T-cell (primary cell): ENCODE data around the gene L3MBTL4. TPM values are rescaled to one million over a fixed set of nuclear protein-coding genes. Genes with fewer than 3 reads are reported as not detected.

ENCODE experiments used
- ATAC-seq, 4 experiments: fragments of 200-7000 bp in 3 of 4; fragments of 150-1000 bp in 1 of 4; cut with Tn5 transposase; replicated peaks in 1 of 4; 1 replicate in 3 of 4; 2 replicates in 1 of 4; pipeline ENCODE4 v1.10.0; 2021; ENCODE audit warnings: moderate library complexity in 3 of 4, mild to moderate bottlenecking in 2 of 4, moderate number of reproducible peaks in 1 of 4
- CTCF ChIA-PET, 2 donors: fragments of 300-600 bp; sonication (Branson Sonifier 250); formaldehyde crosslinking; loops; one replicate each; lab custom pipeline; 2022; ENCODE audit warnings: antibody characterized with exemption in 2 of 2; lab: Charles Lee
- POLR2A ChIA-PET, 2 donors: fragments of 300-600 bp; sonication (Branson Sonifier 250); formaldehyde crosslinking; loops; one replicate each; lab custom pipeline; 2022; ENCODE audit warnings: antibody characterized with exemption in 2 of 2; lab: Charles Lee
- DNase-seq, 35 experiments: peaks; one replicate each; pipeline versions ENCODE4 v3.0.0 to v3.0.0-alpha.2; 2013 to 2023
- H3K27ac ChIP-seq: one replicate; pipeline ENCODE4 v1.5.1; 2013; ENCODE audit warnings: low read length
- H3K27me3 ChIP-seq, 2 experiments: replicated peaks in 1 of 2; 1 replicate in 1 of 2; 2 replicates in 1 of 2; pipeline versions ENCODE4 v1.6.1 to v1.7.0; 2013; ENCODE audit warnings: low read length in 1 of 2, mixed read lengths in 1 of 2; ENCODE audit not compliant: control insufficient read depth in 2 of 2, insufficient read depth in 2 of 2; ENCODE audit errors: extremely low read depth in 1 of 2
- H3K36me3 ChIP-seq, 2 donors: 1 replicate in 1 of 2; 2 replicates in 1 of 2; pipeline versions ENCODE4 v1.6.1 to v1.7.0; 2013; ENCODE audit warnings: low read length in 1 of 2; ENCODE audit not compliant: control insufficient read depth in 2 of 2, insufficient read depth in 1 of 2; ENCODE audit errors: extremely low read depth in 1 of 2
- H3K4me1 ChIP-seq, 2 experiments: 1 replicate in 1 of 2; 2 replicates in 1 of 2; pipeline versions ENCODE4 v1.6.1 to v1.7.0; 2013; ENCODE audit warnings: low read length in 2 of 2, mixed read lengths in 1 of 2; ENCODE audit not compliant: insufficient read depth in 2 of 2, control insufficient read depth in 1 of 2; ENCODE audit errors: extremely low read depth in 1 of 2
- H3K4me3 ChIP-seq, 2 donors: 1 replicate in 1 of 2; 2 replicates in 1 of 2; pipeline versions ENCODE4 v1.5.1 to v1.7.0; 2013; ENCODE audit warnings: mild to moderate bottlenecking in 2 of 2, low read length in 1 of 2, moderate library complexity in 1 of 2; ENCODE audit not compliant: control insufficient read depth in 1 of 2; ENCODE audit errors: extremely low read depth in 1 of 2
- H3K9me3 ChIP-seq: 2 replicates; pipeline ENCODE4 v1.7.0; 2013
- H3K27ac Mint-ChIP-seq, 2 donors: one replicate each; pipeline ENCODE4 v1.8.0; 2020 to 2021; ENCODE audit warnings: mild to moderate bottlenecking in 2 of 2, mixed read lengths in 2 of 2
- H3K27me3 Mint-ChIP-seq, 2 donors: one replicate each; pipeline ENCODE4 v1.8.0; 2021 to 2022; ENCODE audit warnings: mixed read lengths in 2 of 2
- H3K36me3 Mint-ChIP-seq: one replicate; pipeline ENCODE4 v1.8.0; 2021; ENCODE audit warnings: mixed read lengths
- H3K4me1 Mint-ChIP-seq, 3 donors: one replicate each; pipeline ENCODE4 v1.8.0; 2020 to 2022; ENCODE audit warnings: mixed read lengths in 3 of 3, mild to moderate bottlenecking in 1 of 3
- H3K4me3 Mint-ChIP-seq, 3 donors: one replicate each; pipeline ENCODE4 v1.8.0; 2020 to 2022; ENCODE audit warnings: mild to moderate bottlenecking in 3 of 3, mixed read lengths in 3 of 3, moderate library complexity in 3 of 3
- H3K9me3 Mint-ChIP-seq, 3 donors: one replicate each; pipeline ENCODE4 v1.8.0; 2020 to 2022; ENCODE audit warnings: mixed read lengths in 3 of 3
- WGBS: methylation state at CpG from one replicate; pipeline ENCODE4 v1.1.5; 2013; ENCODE audit warnings: missing lambda C conversion rate; ENCODE audit not compliant: insufficient coverage; 5-methylcytosine and 5-hydroxymethylcytosine counted together
- total RNA-seq, 35 experiments: library from RNA in 6 of 35; stranded (reverse) in 6 of 35; fragments of 120-200 nt in 1 of 35; gene quantifications; one replicate each; pipeline versions ENCODE4 v1.2.1 to v1.2.4 and lab custom pipeline; 2013 to 2026

The L3MBTL4 gene
- total RNA-seq, 5 donors from 2014 or later (not counting 1 experiment from before 2014, with no cell fraction given) = 0.58 to 1.6 (median 0.83) TPM

DNA sequence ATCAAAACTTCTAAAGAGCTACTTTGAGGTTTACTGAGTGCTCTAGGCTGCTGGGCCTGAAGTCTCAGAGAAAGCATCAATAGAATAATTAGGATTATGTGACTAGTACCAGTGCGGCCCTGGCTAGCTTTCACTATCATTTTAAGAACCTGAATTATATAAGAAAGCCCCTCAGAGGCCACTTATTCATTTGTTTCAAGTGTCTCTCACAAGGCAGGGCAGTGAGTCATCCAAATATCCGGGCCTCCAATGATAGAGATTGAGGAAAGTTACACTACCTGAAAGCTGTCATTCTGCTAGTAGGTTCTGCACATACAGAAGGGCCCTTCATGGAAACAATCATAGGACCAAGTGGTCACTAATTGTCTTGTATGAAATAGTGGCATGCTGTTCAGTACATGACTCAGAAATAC lies 193.1 kb downstream of the L3MBTL4 start:
- H3K36me3 Mint-ChIP-seq = no peaks in the 10 kb centered on the region
- no peak overlapping the region for H3K4me3 Mint-ChIP-seq
- WGBS = no CpG with 5 or more reads among the region's 2 CpGs
- H3K27ac ChIP-seq = no peak overlapping the region
- H3K9me3 Mint-ChIP-seq = peaks cover 5 to 17% (median 7%) of the 10 kb centered on the region in 3 donors
- no peaks in the 10 kb centered on the region for H3K4me1 ChIP-seq
- peaks cover 0 to 3% of the 10 kb centered on the region in 2 donors for H3K27me3 Mint-ChIP-seq
- no peak for ATAC-seq
- CTCF ChIA-PET = no interaction called here
- H3K27me3 ChIP-seq = no peaks in the 10 kb centered on the region
- H3K4me1 Mint-ChIP-seq = no peaks in the 10 kb centered on the region
- H3K27ac Mint-ChIP-seq = no peak overlapping the region
- POLR2A ChIA-PET = no interaction called here
- no peak overlapping the region for H3K4me3 ChIP-seq
- no peaks in the 10 kb centered on the region for H3K9me3 ChIP-seq
- H3K36me3 ChIP-seq = no peaks in the 10 kb centered on the region
- DNase-seq = no peak

GRCh38 chr18:6220129-6220528 lies 194.6 kb downstream of the L3MBTL4 start:
- H3K27me3 ChIP-seq = no peaks in the 10 kb centered on the region
- POLR2A ChIA-PET = no interaction called here
- H3K9me3 Mint-ChIP-seq = peaks cover 5 to 16% (median 6%) of the 10 kb centered on the region in 3 donors
- H3K36me3 ChIP-seq = no peaks in the 10 kb centered on the region
- no peaks in the 10 kb centered on the region for H3K36me3 Mint-ChIP-seq
- CTCF ChIA-PET = no interaction called here
- WGBS = 83% methylated on average over 1 of the region's 3 CpGs
- DNase-seq = no peak
- no peak overlapping the region for H3K27ac ChIP-seq
- H3K4me3 ChIP-seq = no peak overlapping the region
- no peaks in the 10 kb centered on the region for H3K4me1 Mint-ChIP-seq
- ATAC-seq = no peak
- H3K27me3 Mint-ChIP-seq = peaks cover 0 to 3% of the 10 kb centered on the region in 2 donors
- no peaks in the 10 kb centered on the region for H3K9me3 ChIP-seq
- no peak overlapping the region for H3K4me3 Mint-ChIP-seq
- no peaks in the 10 kb centered on the region for H3K4me1 ChIP-seq
- H3K27ac Mint-ChIP-seq = no peak overlapping the region

DNA sequence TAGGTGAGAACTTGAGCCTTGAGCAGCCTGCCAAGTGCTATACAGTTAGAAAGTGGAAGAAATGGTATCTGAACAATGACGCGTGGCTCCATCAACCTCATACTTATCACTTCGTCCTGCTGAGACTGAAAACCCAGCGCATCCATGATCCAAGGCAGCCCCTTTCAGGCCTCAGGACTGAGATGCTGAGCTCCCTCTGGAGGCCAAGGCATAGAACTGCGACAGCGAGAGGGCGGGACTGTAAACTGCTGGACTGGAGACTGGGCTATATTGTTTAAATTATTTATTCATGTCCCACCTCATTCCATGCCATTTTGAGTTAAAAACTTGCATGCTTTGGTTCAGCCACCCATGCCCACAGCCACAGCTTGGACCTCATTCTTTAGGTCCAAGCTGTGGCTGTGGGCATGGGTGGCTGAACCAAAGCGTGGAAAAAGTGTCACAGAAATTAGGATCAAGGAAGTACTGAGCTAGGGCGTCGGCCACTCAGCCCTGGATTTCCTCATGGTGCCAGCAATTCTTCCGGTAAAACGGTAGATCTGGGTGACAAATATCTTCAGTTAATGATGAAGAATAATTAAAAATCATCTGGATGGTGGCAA lies 195.5 kb downstream of the L3MBTL4 start:
- peaks cover 0 to 3% of the 10 kb centered on the region in 2 donors for H3K27me3 Mint-ChIP-seq
- no peaks in the 10 kb centered on the region for H3K36me3 Mint-ChIP-seq
- H3K36me3 ChIP-seq = no peaks in the 10 kb centered on the region
- no peaks in the 10 kb centered on the region for H3K4me1 ChIP-seq
- POLR2A ChIA-PET = no interaction called here
- H3K4me3 Mint-ChIP-seq = no peak overlapping the region
- DNase-seq (no peak), ATAC-seq (no peak)
- H3K9me3 Mint-ChIP-seq = peaks cover 0 to 8% (median 5%) of the 10 kb centered on the region in 3 donors
- H3K27ac ChIP-seq = no peak overlapping the region
- WGBS = 86% methylated on average over 5 of the region's 12 CpGs
- H3K4me3 ChIP-seq = no peak overlapping the region
- CTCF ChIA-PET = no interaction called here
- no peaks in the 10 kb centered on the region for H3K4me1 Mint-ChIP-seq
- H3K27ac Mint-ChIP-seq = no peak overlapping the region
- H3K27me3 ChIP-seq = no peaks in the 10 kb centered on the region
- H3K9me3 ChIP-seq = no peaks in the 10 kb centered on the region

- Mint-ChIP-seq H3K27ac (no peak overlapping the region), H3K4me1 (no peaks in the 10 kb centered on the region), H3K4me3 (no peak overlapping the region), H3K36me3 (no peaks in the 10 kb centered on the region), H3K9me3 (peaks cover 0 to 8% (median 5%) of the 10 kb centered on the region in 3 donors), H3K27me3 (peaks cover 0 to 3% of the 10 kb centered on the region in 2 donors)
- CTCF ChIA-PET = no interaction called here
- Histone ChIP-seq H3K4me3 (no peak overlapping the region), H3K36me3 (no peaks in the 10 kb centered on the region), H3K9me3 (no peaks in the 10 kb centered on the region), H3K27me3 (no peaks in the 10 kb centered on the region), H3K27ac (no peak overlapping the region), H3K4me1 (no peaks in the 10 kb centered on the region)
- ATAC-seq (no peak), DNase-seq (no peak)
- no CpG with 5 or more reads among the region's 2 CpGs for WGBS
- POLR2A ChIA-PET = no interaction called here
Observed at GRCh38 chr18:6215888-6216287, 198.8 kb downstream of the L3MBTL4 start.

DNA sequence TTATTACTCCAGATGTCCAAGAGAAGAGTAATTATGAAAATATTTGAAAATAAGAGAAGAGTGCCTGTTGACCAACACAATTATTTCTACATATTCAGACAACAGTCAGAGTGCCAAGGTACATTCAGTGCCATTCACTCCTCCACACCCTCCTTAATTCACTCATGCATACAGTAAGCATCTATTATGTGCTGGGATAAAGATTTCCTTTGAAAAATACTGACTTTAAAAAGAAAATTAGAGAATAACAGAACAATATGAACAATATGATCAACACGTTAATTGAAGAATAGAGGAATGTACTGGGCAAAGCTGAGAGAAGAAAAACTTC lies 203.6 kb downstream of the L3MBTL4 start:
- H3K4me3 ChIP-seq = no peak overlapping the region
- no peaks in the 10 kb centered on the region for H3K27me3 ChIP-seq
- ChIA-PET POLR2A (no interaction called here), CTCF (no interaction called here)
- no peaks in the 10 kb centered on the region for H3K36me3 ChIP-seq
- no peak for DNase-seq
- no peak overlapping the region for H3K27ac Mint-ChIP-seq
- ATAC-seq = no peak
- no peaks in the 10 kb centered on the region for H3K4me1 ChIP-seq
- peaks cover 0 to 11% (median 0%) of the 10 kb centered on the region in 3 donors for H3K9me3 Mint-ChIP-seq
- no peaks in the 10 kb centered on the region for H3K4me1 Mint-ChIP-seq
- no peaks in the 10 kb centered on the region for H3K9me3 ChIP-seq
- H3K36me3 Mint-ChIP-seq = no peaks in the 10 kb centered on the region
- no CpG with 5 or more reads among the region's 1 CpG for WGBS
- no peaks in the 10 kb centered on the region for H3K27me3 Mint-ChIP-seq
- H3K27ac ChIP-seq = no peak overlapping the region
- H3K4me3 Mint-ChIP-seq = no peak overlapping the region

DNA sequence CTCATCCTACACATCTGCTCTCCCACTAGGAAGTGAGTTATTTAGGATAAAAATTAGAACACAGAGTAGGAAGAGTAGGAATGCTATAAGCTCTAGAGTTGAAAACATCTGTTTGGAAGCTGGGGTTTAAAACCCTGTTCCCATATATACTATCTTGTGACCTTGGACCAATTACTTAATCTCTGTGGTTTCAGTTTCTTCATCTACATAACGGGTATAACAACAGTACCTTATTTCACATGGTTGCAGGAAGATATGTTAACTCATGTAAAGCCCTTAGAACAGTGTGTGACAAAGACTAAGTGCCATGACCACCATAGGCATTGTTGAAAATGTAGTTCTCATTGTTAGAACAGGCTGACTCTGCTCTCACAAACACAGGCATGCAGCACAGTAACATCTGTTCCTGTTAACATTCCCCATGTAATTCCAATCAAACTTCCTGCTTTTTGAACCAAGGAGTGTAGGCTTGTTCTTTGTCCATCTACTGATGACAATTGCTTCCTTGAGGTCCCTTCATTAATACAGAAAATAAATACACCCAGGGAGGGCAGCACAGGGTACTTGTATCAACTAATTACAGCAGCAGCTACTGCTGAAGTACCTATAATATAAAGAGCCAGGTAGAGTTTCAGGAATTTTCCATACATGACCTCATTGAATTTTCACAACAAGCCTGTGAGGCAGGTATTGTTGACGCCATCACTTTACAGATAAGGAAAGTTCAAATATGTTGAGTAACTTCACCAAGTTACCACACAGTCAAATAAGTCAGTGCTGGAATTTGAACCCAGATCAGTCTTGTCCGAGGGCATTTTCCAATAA lies 204.2 kb downstream of the L3MBTL4 start:
- Mint-ChIP-seq H3K27ac (no peak overlapping the region), H3K4me1 (no peaks in the 10 kb centered on the region), H3K27me3 (no peaks in the 10 kb centered on the region), H3K9me3 (peaks cover 0 to 11% (median 0%) of the 10 kb centered on the region in 3 donors), H3K4me3 (no peak overlapping the region), H3K36me3 (no peaks in the 10 kb centered on the region)
- no peak for ATAC-seq
- CTCF ChIA-PET = no interaction called here
- H3K27me3 ChIP-seq = no peaks in the 10 kb centered on the region
- no peaks in the 10 kb centered on the region for H3K4me1 ChIP-seq
- no peak for DNase-seq
- POLR2A ChIA-PET = no interaction called here
- no peak overlapping the region for H3K4me3 ChIP-seq
- WGBS = no CpG with 5 or more reads among the region's 3 CpGs
- no peaks in the 10 kb centered on the region for H3K9me3 ChIP-seq
- H3K36me3 ChIP-seq = no peaks in the 10 kb centered on the region
- H3K27ac ChIP-seq = no peak overlapping the region
